ENCODE measurements around the gene ZFX.

ZFX gene

DNA sequence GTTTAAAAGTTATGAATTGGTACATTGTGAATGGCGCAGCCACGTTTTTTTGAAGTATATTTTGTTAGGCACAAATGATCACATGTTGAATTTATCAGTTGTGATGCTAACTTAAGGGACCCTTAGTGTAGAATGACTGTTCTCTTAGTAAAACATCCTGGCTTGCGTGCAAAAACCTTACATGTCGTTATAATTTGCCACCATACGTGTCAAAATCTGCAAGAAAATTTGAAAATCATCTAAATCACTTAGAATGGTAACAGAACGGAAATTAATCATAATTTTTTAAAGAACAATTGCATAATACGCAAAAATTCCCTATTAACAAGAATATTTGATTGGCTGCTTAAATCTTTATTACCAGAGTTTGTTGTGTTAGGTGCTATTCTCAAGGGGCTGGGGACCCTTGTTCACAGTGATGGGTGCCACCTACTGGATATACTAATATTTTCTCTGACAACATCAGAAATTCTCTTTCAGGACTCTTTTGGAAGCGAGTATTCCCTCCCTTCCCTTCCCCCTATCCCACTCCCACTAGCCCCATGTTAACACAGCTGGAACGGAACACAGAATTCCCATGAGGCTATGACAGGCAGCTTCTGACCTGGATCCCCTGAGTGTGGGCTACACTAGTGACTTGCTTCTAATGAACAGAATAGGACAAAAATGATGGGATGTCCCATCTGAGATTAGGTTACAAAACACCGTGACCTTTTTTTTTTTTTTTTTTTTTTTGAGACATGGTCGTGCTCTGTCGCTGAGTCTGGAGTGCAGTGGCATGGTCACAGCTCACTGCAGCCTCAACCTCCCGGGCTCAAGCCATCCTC, 92.5 kb downstream of the ZFX start:
- no peak for DNase-seq (ENCODE audit: low read depth)

DNA sequence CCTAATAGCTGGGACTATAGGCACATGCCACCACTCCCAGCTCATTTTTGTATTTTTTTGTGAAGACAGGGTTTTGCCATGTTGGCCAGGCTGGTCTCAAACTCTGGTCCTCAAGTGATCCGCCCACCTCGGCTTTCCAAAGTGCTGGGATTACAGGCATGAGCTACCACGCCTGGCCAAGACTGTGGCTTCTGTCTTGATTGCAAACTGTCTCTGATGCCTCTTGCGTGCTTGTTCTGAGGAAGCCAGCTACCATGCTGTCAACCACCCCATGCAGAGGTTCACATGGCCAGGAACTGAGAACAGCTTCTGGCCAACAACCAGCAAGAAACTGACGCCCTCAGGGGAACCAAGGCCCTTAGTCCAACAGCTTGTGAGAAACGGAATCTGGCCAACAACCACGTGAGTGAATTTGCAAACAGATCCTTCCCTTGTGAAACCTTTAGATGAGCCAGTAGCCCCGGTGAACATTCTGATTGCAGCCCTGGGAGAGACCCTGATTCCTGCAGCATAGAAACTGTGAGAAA, 93.2 kb downstream of the ZFX start:
- DNase-seq (ENCODE audit: low read depth), result peak; percentile 85

DNA sequence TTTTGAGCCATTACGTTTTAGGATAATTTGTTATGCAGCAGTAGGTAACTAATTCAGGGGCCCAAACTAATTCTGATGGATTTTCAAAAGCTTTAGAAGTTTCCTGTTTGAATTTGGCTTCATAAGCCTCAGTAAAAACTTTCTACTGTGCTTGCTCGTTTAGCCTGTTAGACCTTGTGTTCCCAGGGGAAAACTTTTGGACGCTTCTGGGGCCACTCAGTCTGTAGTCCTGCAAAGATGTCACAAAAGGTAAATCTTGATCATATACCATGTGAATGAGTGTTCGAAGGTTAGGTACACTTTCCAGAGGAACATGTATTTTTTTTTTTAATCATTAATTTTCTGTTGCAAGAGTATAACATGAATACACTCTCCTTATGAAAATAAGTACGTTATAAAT, 93.7 kb downstream of the ZFX start:
- DNase-seq (ENCODE audit: low read depth), result no peak

DNA sequence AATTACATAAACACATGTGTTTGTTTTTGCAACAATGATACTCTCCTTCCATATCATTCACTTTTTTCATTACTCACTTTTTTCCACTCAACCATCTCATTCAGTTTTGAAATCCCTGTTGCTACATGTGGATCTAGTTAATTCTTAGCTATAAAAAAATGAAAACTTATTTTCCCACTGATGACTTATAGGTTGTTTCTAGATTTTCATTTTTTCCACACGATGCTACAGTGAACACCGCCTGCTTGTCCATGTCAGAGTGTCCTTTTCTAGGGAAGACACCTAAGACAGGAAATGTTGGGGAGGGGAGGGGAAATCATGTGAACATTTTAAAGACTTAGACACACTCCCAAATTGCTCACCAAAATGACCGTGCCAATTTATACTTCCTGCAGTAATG, 94.2 kb downstream of the ZFX start:
- peak; percentile 27 for DNase-seq (ENCODE audit: low read depth)

DNA sequence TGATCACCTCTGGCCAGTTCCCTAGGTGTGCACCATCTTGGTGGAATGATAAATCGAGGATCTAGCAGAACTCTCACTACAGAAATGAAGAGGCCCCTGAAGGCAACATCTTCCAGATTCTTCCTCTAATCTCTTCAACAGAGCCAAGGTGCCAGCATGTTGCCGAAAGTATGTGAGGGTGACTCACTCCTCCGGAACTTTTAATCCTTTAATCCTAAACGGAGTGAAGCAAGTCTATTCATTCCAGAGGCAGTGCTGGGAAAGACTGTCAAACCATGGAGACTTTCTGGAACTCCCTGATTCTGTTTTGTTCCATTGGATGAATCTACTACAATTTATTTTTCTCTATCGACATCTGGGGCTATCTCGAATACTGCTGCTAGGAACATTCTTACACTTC, 95.7 kb downstream of the ZFX start:
- peak; percentile 39 for DNase-seq (ENCODE audit: low read depth)

DNA sequence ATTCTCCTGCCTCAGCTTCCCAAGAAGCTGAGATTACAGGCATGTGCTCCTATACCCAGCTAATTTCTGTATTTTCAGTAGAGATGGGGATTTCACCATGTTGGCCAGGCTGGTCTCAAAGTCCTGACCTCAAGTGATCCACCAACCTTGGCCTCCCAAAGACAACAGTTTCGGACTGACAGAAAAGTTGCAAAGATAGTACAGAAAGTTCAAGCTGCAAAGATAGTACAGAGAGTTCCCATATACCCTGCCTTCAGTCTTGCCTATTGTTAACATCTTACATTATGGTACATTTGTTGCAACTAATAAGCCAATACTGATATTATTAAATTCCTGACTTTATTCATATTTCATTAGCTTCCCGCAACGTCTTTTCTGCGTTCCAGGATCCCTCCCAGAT, 98.5 kb downstream of the ZFX start:
- DNase-seq (ENCODE audit: low read depth), result no peak

DNA sequence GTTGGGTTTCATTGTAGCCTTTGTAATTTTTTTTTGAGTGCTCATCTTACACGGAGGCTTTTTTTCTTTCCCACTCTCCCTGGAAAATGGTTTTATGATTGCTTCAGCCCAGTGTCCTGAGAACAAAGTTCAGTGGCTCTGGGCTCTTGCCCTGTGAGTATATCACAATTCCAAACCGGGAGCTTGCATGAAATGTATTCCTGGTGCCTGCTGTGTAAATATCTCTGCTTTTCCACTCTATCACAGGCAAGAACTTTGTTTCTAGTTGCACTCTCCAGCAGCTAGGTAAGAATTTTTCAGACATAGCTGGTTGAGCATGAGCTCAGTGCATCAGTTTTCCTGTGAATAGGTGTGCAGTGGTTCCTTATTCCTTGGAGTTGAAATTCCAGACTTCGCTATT, 103.5 kb downstream of the ZFX start:
- DNase-seq (ENCODE audit: low read depth), result no peak

DNA sequence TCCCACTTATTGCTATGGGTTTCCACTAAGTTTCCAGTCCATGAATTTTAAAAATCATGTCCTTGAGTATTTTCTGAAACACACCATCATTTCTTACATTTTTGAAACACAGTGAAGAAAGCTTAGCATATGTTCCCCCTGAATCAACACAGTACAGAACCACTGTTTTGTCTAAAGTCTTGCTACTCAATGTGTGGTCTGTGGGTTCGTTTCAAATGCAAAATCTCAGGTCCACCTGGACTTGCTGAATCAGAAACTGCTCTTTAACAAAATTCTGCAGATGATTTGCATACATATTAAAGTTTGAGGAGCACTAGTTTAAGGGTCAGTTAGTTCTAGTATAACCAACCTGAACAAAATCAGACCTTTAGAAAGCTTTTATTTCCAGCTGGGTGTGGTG, 103.9 kb downstream of the ZFX start:
- no peak for DNase-seq (ENCODE audit: low read depth)

DNA sequence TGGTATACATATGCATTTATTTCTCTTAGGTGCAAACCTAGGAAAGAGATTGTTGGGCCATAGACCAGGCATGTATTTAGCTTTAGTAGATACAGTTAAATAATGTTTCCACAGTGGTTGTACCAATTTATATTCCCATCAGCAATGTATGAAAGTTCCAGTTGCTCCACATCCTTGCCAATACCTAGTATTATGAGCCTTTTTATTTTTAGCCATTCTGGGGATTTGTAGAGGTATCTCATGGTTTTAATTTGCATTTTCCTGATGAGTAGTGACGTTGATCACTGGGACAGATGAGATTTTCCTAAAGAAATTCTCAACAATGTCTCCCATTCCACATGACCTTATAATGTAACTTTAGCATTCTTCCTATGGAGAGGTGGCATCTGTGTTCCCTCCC, 107.5 kb downstream of the ZFX start:
- no peak for DNase-seq (ENCODE audit: low read depth)

DNA sequence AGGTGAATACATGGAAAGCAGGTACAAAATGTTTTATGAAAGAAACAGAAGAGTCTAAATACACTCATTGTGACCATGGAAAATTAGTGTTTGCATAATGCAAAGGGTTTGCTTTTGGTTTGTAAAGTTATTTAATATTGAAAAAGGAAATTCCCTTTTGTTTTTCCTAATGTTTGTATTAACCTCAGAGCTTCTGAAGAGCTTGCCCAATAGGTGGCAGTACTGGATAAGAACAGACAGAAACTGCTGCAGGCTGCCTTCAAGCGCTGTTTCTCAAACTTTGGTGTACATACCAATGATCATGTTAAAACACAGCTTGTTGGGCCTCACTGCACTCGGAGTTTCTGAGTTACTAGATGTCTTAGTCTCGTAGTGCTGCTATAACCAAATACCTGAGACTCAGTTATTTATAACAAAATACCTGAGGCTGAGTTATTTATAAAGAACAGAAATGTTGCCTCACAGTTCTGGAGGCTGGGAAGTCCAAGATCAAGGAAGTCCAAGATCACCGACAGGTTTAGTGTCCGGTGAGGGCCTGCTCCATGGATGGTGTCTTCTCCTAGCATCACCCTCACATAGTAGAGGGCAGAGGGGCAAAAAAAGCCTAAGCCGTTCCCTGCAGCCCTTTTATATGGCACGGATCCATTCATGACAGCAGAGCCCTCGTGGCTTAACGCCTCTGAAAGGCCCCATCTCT, 110.2 kb downstream of the ZFX start:
- DNase-seq (ENCODE audit: low read depth), result no peak

DNA sequence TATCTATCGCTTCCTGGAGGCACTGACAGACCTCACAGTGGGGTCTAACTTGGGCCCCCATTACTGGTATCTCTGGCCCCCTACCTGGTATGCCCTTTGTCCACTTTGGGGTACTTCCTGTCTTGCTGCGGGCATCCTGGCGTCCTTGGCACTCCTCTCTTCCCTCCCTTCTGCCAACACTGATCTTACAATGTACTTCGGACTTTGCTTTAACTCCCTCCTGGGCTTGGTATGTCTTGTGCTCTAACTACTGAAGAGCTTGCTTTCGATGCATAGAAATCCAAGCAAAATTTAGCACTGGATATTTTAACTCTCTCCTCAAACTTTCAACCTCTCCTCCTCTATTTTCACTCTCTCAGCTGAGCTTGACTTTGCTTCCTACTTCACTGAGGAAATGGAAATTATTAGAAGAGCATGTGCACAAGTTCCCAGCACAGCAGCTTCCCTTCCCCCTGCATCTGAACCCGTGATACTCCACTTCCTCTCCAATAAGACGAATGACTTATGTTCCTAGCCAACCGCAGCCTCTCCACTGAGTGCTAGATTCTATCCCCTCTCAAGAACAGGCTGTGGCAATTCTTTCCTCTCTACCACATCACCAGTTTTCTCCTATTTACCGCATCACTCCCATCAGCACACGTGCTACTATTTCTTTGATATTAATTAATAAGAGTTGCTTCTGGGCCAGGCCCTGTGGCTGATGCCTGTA, 111.5 kb downstream of the ZFX start:
- no peak for DNase-seq (ENCODE audit: low read depth)

DNA sequence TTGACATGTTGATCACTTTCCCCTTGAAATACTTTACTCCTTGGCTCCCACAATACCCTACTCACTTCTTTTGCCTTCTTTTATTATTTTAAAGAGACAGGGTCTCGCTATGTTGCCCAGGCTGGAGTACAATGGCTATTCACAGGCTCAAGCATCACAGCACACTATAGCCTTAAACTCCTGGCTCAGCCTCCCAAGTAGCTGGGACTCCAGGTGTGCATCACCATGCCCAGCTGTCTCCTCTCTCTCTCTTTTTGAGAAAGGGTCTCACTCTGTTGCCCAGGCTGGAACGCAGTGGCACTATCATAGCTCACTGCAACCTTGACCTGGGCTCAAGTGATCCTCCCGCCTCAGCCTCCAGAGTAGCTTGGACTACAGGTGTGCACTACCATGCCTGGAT, 112.8 kb downstream of the ZFX start:
- DNase-seq (ENCODE audit: low read depth), result no peak

DNA sequence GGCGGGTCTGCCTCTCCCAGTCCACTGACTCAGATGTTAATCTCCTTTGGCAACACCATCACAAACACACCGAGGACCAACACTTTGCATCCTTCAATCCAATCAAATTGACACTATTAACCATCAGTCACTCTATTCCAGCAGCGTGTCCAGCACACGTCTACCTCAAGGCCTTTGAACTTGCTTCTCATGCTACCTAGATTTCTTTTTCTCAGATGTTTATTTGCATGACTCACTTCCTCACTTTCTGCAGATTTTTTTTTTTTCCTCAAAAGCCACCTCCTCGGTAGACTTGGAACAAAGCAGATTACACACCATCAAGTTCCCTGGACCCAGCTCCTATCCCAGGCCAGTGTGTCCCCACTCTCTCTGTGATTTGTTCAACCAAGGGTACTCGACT, 114.9 kb downstream of the ZFX start:
- DNase-seq (ENCODE audit: low read depth), result no peak

Measured in GM04504 (cell line).